PC-9 (cell line): Measurements from ENCODE around the gene CFAP73. TPM values are rescaled to one million over a fixed set of nuclear protein-coding genes. Genes with fewer than 3 reads are reported as not detected.

Experiments used
- BruUV-seq: library from RNA; stranded (reverse); fragments of 400-500 nt; replicated peaks from 2 replicates; lab custom pipeline; 2021; lab: Mats Ljungman, UMichigan
- CTCF ChIA-PET: fragments of 300-600 bp; sonication (Branson Sonifier 250); formaldehyde crosslinking; loops from one replicate; lab custom pipeline; 2022; ENCODE audit warnings: antibody characterized with exemption; lab: Charles Lee
- POLR2A ChIA-PET: fragments of 300-600 bp; sonication (Branson Sonifier 250); formaldehyde crosslinking; loops from one replicate; lab custom pipeline; 2022; ENCODE audit warnings: antibody characterized with exemption; ENCODE audit not compliant: unreplicated experiment; lab: Charles Lee
- DNase-seq, 2 experiments: peaks; one replicate each; pipeline versions ENCODE4 v3.0.0 to v3.0.0-alpha.2; 2015 to 2022; ENCODE audit warnings: mixed read lengths in 1 of 2
- H2AFZ ChIP-seq: fragments of 200-600 bp; sonication (generic); 2 replicates; pipeline ENCODE4 v1.8.1; 2017; ENCODE audit warnings: antibody characterized with exemption
- H3F3A ChIP-seq: fragments of 200-600 bp; sonication (generic); 2 replicates; pipeline ENCODE4 v1.8.1; 2017; ENCODE audit warnings: antibody characterized with exemption, mild to moderate bottlenecking, low read depth; ENCODE audit not compliant: insufficient read depth
- H3K27ac ChIP-seq: fragments of 200-600 bp; sonication (generic); 2 replicates; pipeline ENCODE4 v1.6.1; 2016; ENCODE audit warnings: mixed run types
- H3K27me3 ChIP-seq: fragments of 200-600 bp; sonication (generic); 2 replicates; pipeline ENCODE4 v1.6.1; 2016; ENCODE audit warnings: low read depth, mixed run types; ENCODE audit not compliant: insufficient read depth
- H3K36me3 ChIP-seq: fragments of 200-600 bp; sonication (generic); 2 replicates; pipeline ENCODE4 v1.6.1; 2016; ENCODE audit warnings: low read depth, mixed run types
- H3K4me1 ChIP-seq: fragments of 200-600 bp; sonication (generic); replicated peaks from 2 replicates; pipeline ENCODE4 v1.6.1; 2016; ENCODE audit warnings: mixed run types; ENCODE audit not compliant: insufficient read depth
- H3K4me2 ChIP-seq: fragments of 200-600 bp; sonication (generic); 2 replicates; pipeline ENCODE4 v1.6.1; 2017; ENCODE audit warnings: mixed run types
- H3K4me3 ChIP-seq: fragments of 200-600 bp; sonication (generic); 2 replicates; pipeline ENCODE4 v1.6.1; 2016; ENCODE audit warnings: mixed run types
- H3K79me2 ChIP-seq: fragments of 200-600 bp; sonication (generic); 2 replicates; pipeline ENCODE4 v1.6.1; 2017; ENCODE audit warnings: low read depth, mixed run types
- H3K9me2 ChIP-seq: fragments of 200-600 bp; sonication (generic); 2 replicates; pipeline ENCODE4 v1.8.1; 2017; ENCODE audit warnings: mild to moderate bottlenecking; ENCODE audit not compliant: insufficient read depth
- H3K9me3 ChIP-seq: fragments of 200-600 bp; sonication (generic); 2 replicates; pipeline ENCODE4 v1.8.1; 2016; ENCODE audit warnings: low read depth; ENCODE audit not compliant: insufficient read depth
- H4K20me1 ChIP-seq: fragments of 200-600 bp; sonication (generic); 2 replicates; pipeline ENCODE4 v1.8.1; 2017; ENCODE audit not compliant: insufficient read depth
- CTCF ChIP-seq: fragments of 200-600 bp; sonication (generic); conservative IDR thresholded peaks from 2 replicates; pipeline ENCODE4 v1.6.1; 2017; ENCODE audit warnings: mixed run types, antibody characterized with exemption, mild to moderate bottlenecking, moderate library complexity
- EZH2 ChIP-seq: fragments of 200-600 bp; sonication (generic); IDR thresholded peaks from 2 replicates; pipeline ENCODE4 v1.8.0; 2017; ENCODE audit warnings: antibody characterized with exemption, low read depth
- intact Hi-C: fragments of 100-400 bp; cut with micrococcal nuclease; formaldehyde crosslinking; loops from one replicate; pipeline ENCODE4 v1.10.0; 2022; ENCODE audit not compliant: unreplicated experiment
- total RNA-seq: library from RNA; stranded (reverse); gene quantifications from 2 replicates; pipeline ENCODE4 v1.2.3, GENCODE V29; 2021

The CFAP73 gene
- total RNA-seq, 1 experiment from 2014 or later, result 1.9 TPM

GRCh38 chr12:113191227-113191626 is 41.7 kb downstream of the CFAP73 start:
- no peaks in the 10 kb centered on the region for H3K27me3 ChIP-seq
- BruUV-seq, result no TSS peak
- peaks cover 39% of the 10 kb centered on the region for H3K4me1 ChIP-seq
- no peak for DNase-seq
- no peaks in the 10 kb centered on the region for H3K9me2 ChIP-seq
- H3F3A ChIP-seq, result peaks cover 67% of the 10 kb centered on the region
- H3K4me3 ChIP-seq, result no peak overlapping the region
- peaks cover 15% of the 10 kb centered on the region for H3K79me2 ChIP-seq
- CTCF ChIA-PET, result interaction anchor here (0.5 kb wide), 1 partner anchor 25 kb away, joined by 3 read pairs; no protein-coding TSS in a partner anchor
- no peak overlapping the region for H2AFZ ChIP-seq
- H3K9me3 ChIP-seq, result no peaks in the 10 kb centered on the region
- TF ChIP-seq EZH2 (no peak), CTCF (no peak)
- H3K36me3 ChIP-seq, result peaks cover 15% of the 10 kb centered on the region
- H3K4me2 ChIP-seq, result no peak overlapping the region
- H4K20me1 ChIP-seq, result no peaks in the 10 kb centered on the region
- no peak overlapping the region for H3K27ac ChIP-seq
- POLR2A ChIA-PET, result no interaction called here
- intact Hi-C loops, result no loop called here

- Histone ChIP-seq H3K4me1 (peaks cover 33% of the 10 kb centered on the region), H3K79me2 (no peaks in the 10 kb centered on the region), H3K9me3 (no peaks in the 10 kb centered on the region), H3K27ac (peak overlapping the region; percentile 49; the same call in 1 of the 2 replicates), H4K20me1 (no peaks in the 10 kb centered on the region), H3F3A (peaks cover 48% of the 10 kb centered on the region), H3K36me3 (peaks cover 15% of the 10 kb centered on the region), H3K9me2 (no peaks in the 10 kb centered on the region), H3K4me3 (no peak overlapping the region), H2AFZ (no peak overlapping the region), H3K27me3 (no peaks in the 10 kb centered on the region), H3K4me2 (no peak overlapping the region)
- ChIA-PET CTCF (no interaction called here), POLR2A (no interaction called here)
- DNase-seq, result no peak
- intact Hi-C loops, result loop anchor here (2.0 to 5.0 kb wide), 3 partner anchors 26 to 117 kb away; partner anchors contain the start of gene TPCN1
- TF ChIP-seq CTCF (no peak), EZH2 (no peak)
- no TSS peak for BruUV-seq
These were observed 45.5 kb downstream of the CFAP73 start for GRCh38 chr12:113194971-113195391.

- ChIA-PET CTCF (no interaction called here), POLR2A (interaction anchor here (0.7 kb wide), 1 partner anchor 9 kb away, joined by 7 read pairs; no protein-coding TSS in a partner anchor)
- H2AFZ ChIP-seq, result no peak overlapping the region
- intact Hi-C loops, result loop anchor here (2.0 to 5.0 kb wide), 3 partner anchors 25 to 117 kb away; partner anchors contain the start of gene TPCN1
- no peaks in the 10 kb centered on the region for H3K9me2 ChIP-seq
- no peak overlapping the region for H3K4me3 ChIP-seq
- peaks cover 13% of the 10 kb centered on the region for H3K36me3 ChIP-seq
- no peaks in the 10 kb centered on the region for H3K9me3 ChIP-seq
- DNase-seq, result no peak
- no peaks in the 10 kb centered on the region for H3K27me3 ChIP-seq
- H3K4me2 ChIP-seq, result no peak overlapping the region
- no peak overlapping the region for H3K27ac ChIP-seq
- H4K20me1 ChIP-seq, result no peaks in the 10 kb centered on the region
- H3F3A ChIP-seq, result peaks cover 42% of the 10 kb centered on the region
- TF ChIP-seq EZH2 (no peak), CTCF (no peak)
- no TSS peak for BruUV-seq
- no peaks in the 10 kb centered on the region for H3K79me2 ChIP-seq
- peaks cover 33% of the 10 kb centered on the region for H3K4me1 ChIP-seq
These were observed 46.1 kb downstream of the CFAP73 start for GRCh38 chr12:113195598-113195997.
